HS-27A (cell line): ENCODE measurements around the gene CNTNAP1.

Source experiments
- DNase-seq: peaks from one replicate; pipeline ENCODE4 v3.0.0-alpha.2; 2012; ENCODE audit warnings: low read depth, missing footprints

The CNTNAP1 gene

GRCh38 chr17:42685831-42686230, 3.5 kb downstream of the CNTNAP1 start:
- DNase-seq, result no peak

GRCh38 chr17:42686520-42687128, 4.3 kb downstream of the CNTNAP1 start:
- no peak for DNase-seq

GRCh38 chr17:42687707-42688320, 5.5 kb downstream of the CNTNAP1 start:
- no peak for DNase-seq

- DNase-seq, result no peak
Measured at GRCh38 chr17:42690596-42690995, 8.3 kb downstream of the CNTNAP1 start.

- no peak for DNase-seq
Measured at GRCh38 chr17:42691021-42691545, 8.8 kb downstream of the CNTNAP1 start.

- no peak for DNase-seq
Measured at GRCh38 chr17:42692489-42692888, 10.2 kb downstream of the CNTNAP1 start.

GRCh38 chr17:42694524-42694923, 12.2 kb downstream of the CNTNAP1 start:
- DNase-seq, result no peak

GRCh38 chr17:42695500-42695899, 13.2 kb downstream of the CNTNAP1 start:
- DNase-seq, result no peak

GRCh38 chr17:42697108-42697811, 14.9 kb downstream of the CNTNAP1 start:
- DNase-seq, result no peak

- DNase-seq, result no peak
Measured at GRCh38 chr17:42698736-42699414, 16.5 kb downstream of the CNTNAP1 start.

GRCh38 chr17:42699415-42699740, 17.0 kb downstream of the CNTNAP1 start:
- DNase-seq, result no peak

GRCh38 chr17:42700586-42701289, 18.4 kb downstream of the CNTNAP1 start:
- DNase-seq, result no peak

- no peak for DNase-seq
Measured at GRCh38 chr17:42702446-42702845, 20.1 kb downstream of the CNTNAP1 start.

- DNase-seq, result no peak
Measured at GRCh38 chr17:42704490-42704836, 22.1 kb downstream of the CNTNAP1 start.

GRCh38 chr17:42704837-42705494, 22.6 kb downstream of the CNTNAP1 start:
- no peak for DNase-seq

- no peak for DNase-seq
Measured at GRCh38 chr17:42706732-42707131, 24.4 kb downstream of the CNTNAP1 start.

GRCh38 chr17:42708588-42708987, 26.3 kb downstream of the CNTNAP1 start:
- DNase-seq, result no peak

GRCh38 chr17:42709561-42709960, 27.2 kb downstream of the CNTNAP1 start:
- no peak for DNase-seq

- DNase-seq, result no peak
Measured at GRCh38 chr17:42720996-42721583, 38.8 kb downstream of the CNTNAP1 start.

- DNase-seq, result no peak
Measured at GRCh38 chr17:42723636-42724035, 41.3 kb downstream of the CNTNAP1 start.

- no peak for DNase-seq
Measured at GRCh38 chr17:42725143-42725542, 42.8 kb downstream of the CNTNAP1 start.
